ENCODE measurements around the gene MSRB3.
"Not testable (repeated sequence)": the region's sequence is repeated elsewhere in the genome, so short reads cannot be mapped to it uniquely, and the experiment has no call there.

Gene MSRB3

GRCh38 chr12:65266408-65266807, 12.1 kb upstream of the MSRB3 start:
- H3K4me3 ChIP-seq (ENCODE audit: low read length): no peak overlapping the region
- H3K4me1 ChIP-seq (ENCODE audit: insufficient read depth, low read length): no peaks in the 10 kb centered on the region
- H3K36me3 ChIP-seq (ENCODE audit: insufficient read depth, low read length): no peaks in the 10 kb centered on the region
- no peak overlapping the region for H3K9ac ChIP-seq (ENCODE audit: low read depth, low read length)
- H3K27ac ChIP-seq (ENCODE audit: low read depth, low read length): no peak overlapping the region
- H3K9me3 ChIP-seq (ENCODE audit: insufficient read depth, low read depth, low read length): no peaks in the 10 kb centered on the region
- H3K27me3 ChIP-seq (ENCODE audit: insufficient read depth, low read length): no peaks in the 10 kb centered on the region
- 100% methylated on average over 2 of the region's 3 CpGs for whole genome bisulfite sequencing

- H3K9me3 ChIP-seq (ENCODE audit: insufficient read depth, low read depth, low read length): no peaks in the 10 kb centered on the region
- H3K27me3 ChIP-seq (ENCODE audit: insufficient read depth, low read length): no peaks in the 10 kb centered on the region
- H3K36me3 ChIP-seq (ENCODE audit: insufficient read depth, low read length): no peaks in the 10 kb centered on the region
- no peak overlapping the region for H3K9ac ChIP-seq (ENCODE audit: low read depth, low read length)
- H3K4me3 ChIP-seq (ENCODE audit: low read length): no peak overlapping the region
- no peak overlapping the region for H3K27ac ChIP-seq (ENCODE audit: low read depth, low read length)
- 100% methylated on average over 1 of the region's 1 CpG for WGBS
- H3K4me1 ChIP-seq (ENCODE audit: insufficient read depth, low read length): no peaks in the 10 kb centered on the region
Measured at GRCh38 chr12:65269603-65270002, 8.9 kb upstream of the MSRB3 start.

GRCh38 chr12:65274602-65275272, 3.7 kb upstream of the MSRB3 start:
- no peaks in the 10 kb centered on the region for H3K9me3 ChIP-seq (ENCODE audit: insufficient read depth, low read depth, low read length)
- H3K27ac ChIP-seq (ENCODE audit: low read depth, low read length): no peak overlapping the region
- H3K4me1 ChIP-seq (ENCODE audit: insufficient read depth, low read length): peaks cover 8% of the 10 kb centered on the region; the same call in 1 of the 2 replicates
- H3K4me3 ChIP-seq (ENCODE audit: low read length): no peak overlapping the region
- 91% methylated on average over 6 of the region's 7 CpGs for WGBS
- no peak overlapping the region for H3K9ac ChIP-seq (ENCODE audit: low read depth, low read length)
- H3K36me3 ChIP-seq (ENCODE audit: insufficient read depth, low read length): no peaks in the 10 kb centered on the region
- peaks cover 22% of the 10 kb centered on the region for H3K27me3 ChIP-seq (ENCODE audit: insufficient read depth, low read length)

- peaks cover 8% of the 10 kb centered on the region; the same call in 1 of the 2 replicates for H3K4me1 ChIP-seq (ENCODE audit: insufficient read depth, low read length)
- H3K9me3 ChIP-seq (ENCODE audit: insufficient read depth, low read depth, low read length): no peaks in the 10 kb centered on the region
- no peak overlapping the region for H3K9ac ChIP-seq (ENCODE audit: low read depth, low read length)
- no peak overlapping the region for H3K27ac ChIP-seq (ENCODE audit: low read depth, low read length)
- H3K36me3 ChIP-seq (ENCODE audit: insufficient read depth, low read length): no peaks in the 10 kb centered on the region
- H3K27me3 ChIP-seq (ENCODE audit: insufficient read depth, low read length): peaks cover 30% of the 10 kb centered on the region
- H3K4me3 ChIP-seq (ENCODE audit: low read length): no peak overlapping the region
- 92% methylated on average over 3 of the region's 3 CpGs for whole genome bisulfite sequencing
Measured at GRCh38 chr12:65275627-65276026, 2.9 kb upstream of the MSRB3 start.

GRCh38 chr12:65276916-65277530, 1.5 kb upstream of the MSRB3 start:
- 78% methylated on average over 2 of the region's 3 CpGs for WGBS
- H3K4me1 ChIP-seq (ENCODE audit: insufficient read depth, low read length): peaks cover 8% of the 10 kb centered on the region; the same call in 1 of the 2 replicates
- no peaks in the 10 kb centered on the region for H3K36me3 ChIP-seq (ENCODE audit: insufficient read depth, low read length)
- no peaks in the 10 kb centered on the region for H3K9me3 ChIP-seq (ENCODE audit: insufficient read depth, low read depth, low read length)
- H3K4me3 ChIP-seq (ENCODE audit: low read length): no peak overlapping the region
- no peak overlapping the region for H3K9ac ChIP-seq (ENCODE audit: low read depth, low read length)
- H3K27me3 ChIP-seq (ENCODE audit: insufficient read depth, low read length): peaks cover 34% of the 10 kb centered on the region
- no peak overlapping the region for H3K27ac ChIP-seq (ENCODE audit: low read depth, low read length)

- Histone ChIP-seq H3K9me3 (ENCODE audit: insufficient read depth, low read depth, low read length) (no peaks in the 10 kb centered on the region), H3K27ac (ENCODE audit: low read depth, low read length) (no peak overlapping the region; the same call in 1 of the 2 replicates), H3K27me3 (ENCODE audit: insufficient read depth, low read length) (peaks cover 34% of the 10 kb centered on the region), H3K4me1 (ENCODE audit: insufficient read depth, low read length) (peaks cover 8% of the 10 kb centered on the region; the same call in 1 of the 2 replicates), H3K9ac (ENCODE audit: low read depth, low read length) (peak overlapping the region; percentile 49), H3K4me3 (ENCODE audit: low read length) (peak overlapping the region; percentile 83), H3K36me3 (ENCODE audit: insufficient read depth, low read length) (no peaks in the 10 kb centered on the region)
- WGBS: under 1% methylated on average over 17 of the region's 23 CpGs
Measured at GRCh38 chr12:65277994-65278575, 398 bp upstream of the MSRB3 start.

- peaks cover 34% of the 10 kb centered on the region for H3K27me3 ChIP-seq (ENCODE audit: insufficient read depth, low read length)
- 0 out of 2 replicates have a peak overlapping the region, but pooled peaks have one; percentile 49 for H3K9ac ChIP-seq (ENCODE audit: low read depth, low read length)
- no peaks in the 10 kb centered on the region for H3K9me3 ChIP-seq (ENCODE audit: insufficient read depth, low read depth, low read length)
- H3K36me3 ChIP-seq (ENCODE audit: insufficient read depth, low read length): no peaks in the 10 kb centered on the region
- H3K4me1 ChIP-seq (ENCODE audit: insufficient read depth, low read length): peaks cover 8% of the 10 kb centered on the region; the same call in 1 of the 2 replicates
- peak overlapping the region; percentile 83 for H3K4me3 ChIP-seq (ENCODE audit: low read length)
- H3K27ac ChIP-seq (ENCODE audit: low read depth, low read length): no peak overlapping the region; the same call in 1 of the 2 replicates
- WGBS: 7% methylated on average over 21 of the region's 23 CpGs
Measured at GRCh38 chr12:65279369-65280112, 1.1 kb downstream of the MSRB3 start.

- Histone ChIP-seq H3K9me3 (ENCODE audit: insufficient read depth, low read depth, low read length) (no peaks in the 10 kb centered on the region), H3K4me3 (ENCODE audit: low read length) (no peak overlapping the region), H3K27ac (ENCODE audit: low read depth, low read length) (no peak overlapping the region), H3K4me1 (ENCODE audit: insufficient read depth, low read length) (peaks cover 8% of the 10 kb centered on the region; the same call in 1 of the 2 replicates), H3K27me3 (ENCODE audit: insufficient read depth, low read length) (peaks cover 34% of the 10 kb centered on the region), H3K9ac (ENCODE audit: low read depth, low read length) (no peak overlapping the region), H3K36me3 (ENCODE audit: insufficient read depth, low read length) (no peaks in the 10 kb centered on the region)
- WGBS: 86% methylated on average over 2 of the region's 3 CpGs
Measured at GRCh38 chr12:65280306-65280705, 1.8 kb downstream of the MSRB3 start.

GRCh38 chr12:65282840-65283239, 4.4 kb downstream of the MSRB3 start:
- H3K36me3 ChIP-seq (ENCODE audit: insufficient read depth, low read length): no peaks in the 10 kb centered on the region
- peaks cover 6% of the 10 kb centered on the region; the same call in 1 of the 2 replicates for H3K4me1 ChIP-seq (ENCODE audit: insufficient read depth, low read length)
- no peaks in the 10 kb centered on the region for H3K9me3 ChIP-seq (ENCODE audit: insufficient read depth, low read depth, low read length)
- H3K9ac ChIP-seq (ENCODE audit: low read depth, low read length): no peak overlapping the region
- 80% methylated on average over 1 of the region's 1 CpG for WGBS
- H3K4me3 ChIP-seq (ENCODE audit: low read length): no peak overlapping the region
- no peak overlapping the region for H3K27ac ChIP-seq (ENCODE audit: low read depth, low read length)
- peaks cover 23% of the 10 kb centered on the region for H3K27me3 ChIP-seq (ENCODE audit: insufficient read depth, low read length)

- not testable (repeated sequence) for H3K36me3 ChIP-seq (ENCODE audit: insufficient read depth, low read length); H3K27me3 ChIP-seq (ENCODE audit: insufficient read depth, low read length); H3K4me3 ChIP-seq (ENCODE audit: low read length); H3K9ac ChIP-seq (ENCODE audit: low read depth, low read length); H3K9me3 ChIP-seq (ENCODE audit: insufficient read depth, low read depth, low read length); H3K27ac ChIP-seq (ENCODE audit: low read depth, low read length); H3K4me1 ChIP-seq (ENCODE audit: insufficient read depth, low read length)
- WGBS: 98% methylated on average over 6 of the region's 7 CpGs
Measured at GRCh38 chr12:65285532-65285931, 7.0 kb downstream of the MSRB3 start.

GRCh38 chr12:65287426-65287825, 8.9 kb downstream of the MSRB3 start:
- Histone ChIP-seq H3K4me3 (ENCODE audit: low read length) (no peak overlapping the region), H3K27ac (ENCODE audit: low read depth, low read length) (no peak overlapping the region), H3K4me1 (ENCODE audit: insufficient read depth, low read length) (no peaks in the 10 kb centered on the region), H3K36me3 (ENCODE audit: insufficient read depth, low read length) (no peaks in the 10 kb centered on the region), H3K9me3 (ENCODE audit: insufficient read depth, low read depth, low read length) (no peaks in the 10 kb centered on the region), H3K9ac (ENCODE audit: low read depth, low read length) (no peak overlapping the region), H3K27me3 (ENCODE audit: insufficient read depth, low read length) (no peaks in the 10 kb centered on the region)
- WGBS: 88% methylated on average over 2 of the region's 2 CpGs

All from HUES64 (cell line).